OCI-LY1 (cell line): ENCODE data around the gene PXK.

Experiments used
- H2AFZ ChIP-seq: fragments of 200-600 bp; sonication (generic), shearing (Covaris generic); 2 replicates; pipeline ENCODE4 v1.6.0; 2014; ENCODE audit warnings: antibody characterized with exemption, mild to moderate bottlenecking, low read length
- H3F3A ChIP-seq: fragments of 200-600 bp; sonication (generic), shearing (Covaris generic); 2 replicates; pipeline ENCODE4 v1.6.0; 2014; ENCODE audit warnings: mild to moderate bottlenecking, antibody characterized with exemption, low read length, moderate library complexity; ENCODE audit not compliant: insufficient read depth
- H3K27ac ChIP-seq: fragments of 200-600 bp; sonication (generic); 2 replicates; pipeline ENCODE4 v1.5.1; 2014; ENCODE audit warnings: low read length, mixed run types, mild to moderate bottlenecking, low read depth; ENCODE audit not compliant: poor library complexity, severe bottlenecking
- H3K27me3 ChIP-seq: fragments of 200-600 bp; sonication (generic); 2 replicates; pipeline ENCODE4 v1.6.0; 2014; ENCODE audit warnings: antibody characterized with exemption, mild to moderate bottlenecking, low read length, moderate library complexity; ENCODE audit not compliant: insufficient read depth
- H3K36me3 ChIP-seq: fragments of 200-600 bp; sonication (generic); 2 replicates; pipeline ENCODE4 v1.6.1; 2014; ENCODE audit warnings: mild to moderate bottlenecking, antibody characterized with exemption, low read length, moderate library complexity, mixed read lengths; ENCODE audit not compliant: insufficient read depth
- H3K4me1 ChIP-seq: fragments of 200-600 bp; sonication (generic); 2 replicates; pipeline ENCODE4 v1.5.1; 2014; ENCODE audit warnings: mild to moderate bottlenecking, low read length, moderate library complexity; ENCODE audit not compliant: insufficient read depth, severe bottlenecking
- H3K4me2 ChIP-seq: fragments of 200-600 bp; sonication (generic), shearing (Covaris generic); 2 replicates; pipeline ENCODE4 v1.6.1; 2014; ENCODE audit warnings: low read length
- H3K4me3 ChIP-seq: fragments of 200-600 bp; sonication (generic); 2 replicates; pipeline ENCODE4 v1.5.1; 2014; ENCODE audit warnings: low read length, low read depth, mild to moderate bottlenecking, mixed read lengths; ENCODE audit not compliant: poor library complexity, severe bottlenecking
- H3K79me2 ChIP-seq: fragments of 200-600 bp; shearing (Covaris generic); 2 replicates; pipeline ENCODE4 v1.6.1; 2016; ENCODE audit warnings: mixed run types, low read length, mixed read lengths; ENCODE audit not compliant: insufficient read depth
- H3K9ac ChIP-seq: fragments of 200-600 bp; sonication (generic), shearing (Covaris generic); 2 replicates; pipeline ENCODE4 v1.6.1; 2014; ENCODE audit warnings: mild to moderate bottlenecking, low read length, mixed read lengths
- H3K9me2 ChIP-seq: fragments of 200-600 bp; sonication (generic), shearing (Covaris generic); 2 replicates; pipeline ENCODE4 v1.6.1; 2014; ENCODE audit warnings: low read depth, mild to moderate bottlenecking, low read length, mixed read lengths
- H3K9me3 ChIP-seq: fragments of 200-600 bp; shearing (Covaris generic); 2 replicates; pipeline ENCODE4 v1.6.1; 2014; ENCODE audit warnings: low read length, mixed read lengths
- H4K20me1 ChIP-seq: fragments of 200-600 bp; sonication (generic), shearing (Covaris generic); 2 replicates; pipeline ENCODE4 v1.6.0; 2016; ENCODE audit warnings: mild to moderate bottlenecking, low read length; ENCODE audit not compliant: insufficient read depth
- EZH2 ChIP-seq: fragments of 200-600 bp; sonication (generic), shearing (Covaris generic); IDR thresholded peaks from 2 replicates; pipeline ENCODE4 v1.8.0; 2017; ENCODE audit warnings: borderline replicate concordance, mixed run types, mild to moderate bottlenecking, antibody characterized with exemption, low read length, moderate library complexity, mixed read lengths
- TF ChIP-seq, protein P1 (sequence below): fragments of 200-600 bp; sonication (generic), shearing (Covaris generic); IDR thresholded peaks from 2 replicates; pipeline ENCODE4 v1.5.1; 2017; ENCODE audit warnings: mild to moderate bottlenecking, antibody characterized with exemption, low read length, moderate library complexity, mixed read lengths

Gene PXK

DNA sequence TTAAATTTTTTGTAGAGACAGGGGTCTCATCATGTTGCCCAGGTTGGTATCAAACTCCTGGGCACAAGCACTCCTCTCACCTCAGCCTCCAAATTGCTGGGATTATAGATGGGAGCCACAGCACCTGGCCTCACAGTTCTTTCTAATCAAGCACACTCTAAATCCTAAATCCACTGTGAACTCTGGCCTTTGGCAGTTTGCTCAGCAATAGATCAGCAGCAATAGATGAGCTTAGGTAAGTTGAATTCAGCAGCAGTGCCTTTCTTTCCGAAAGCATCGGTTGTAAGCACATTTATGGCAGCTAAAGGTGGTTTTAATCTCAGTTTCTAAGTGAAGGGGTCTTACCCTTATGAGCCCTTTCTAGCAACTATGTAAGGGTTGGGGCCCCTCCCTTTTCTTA lies 84.4 kb downstream of the PXK start:
- no peak overlapping the region for H3K9ac ChIP-seq
- H3K4me2 ChIP-seq: no peak overlapping the region
- no peaks in the 10 kb centered on the region for H3K9me2 ChIP-seq
- H4K20me1 ChIP-seq: no peaks in the 10 kb centered on the region
- no peaks in the 10 kb centered on the region; the same call in 1 of the 2 replicates for H3F3A ChIP-seq
- H2AFZ ChIP-seq: no peak overlapping the region
- no peaks in the 10 kb centered on the region for H3K27me3 ChIP-seq
- H3K4me3 ChIP-seq: no peak overlapping the region
- peaks cover 100% of the 10 kb centered on the region for H3K36me3 ChIP-seq
- H3K79me2 ChIP-seq: no peaks in the 10 kb centered on the region
- H3K9me3 ChIP-seq: no peaks in the 10 kb centered on the region
- no peak overlapping the region for H3K27ac ChIP-seq
- no peaks in the 10 kb centered on the region for H3K4me1 ChIP-seq
- no peak for TF ChIP-seq EZH2
- TF ChIP-seq, protein P1, sequence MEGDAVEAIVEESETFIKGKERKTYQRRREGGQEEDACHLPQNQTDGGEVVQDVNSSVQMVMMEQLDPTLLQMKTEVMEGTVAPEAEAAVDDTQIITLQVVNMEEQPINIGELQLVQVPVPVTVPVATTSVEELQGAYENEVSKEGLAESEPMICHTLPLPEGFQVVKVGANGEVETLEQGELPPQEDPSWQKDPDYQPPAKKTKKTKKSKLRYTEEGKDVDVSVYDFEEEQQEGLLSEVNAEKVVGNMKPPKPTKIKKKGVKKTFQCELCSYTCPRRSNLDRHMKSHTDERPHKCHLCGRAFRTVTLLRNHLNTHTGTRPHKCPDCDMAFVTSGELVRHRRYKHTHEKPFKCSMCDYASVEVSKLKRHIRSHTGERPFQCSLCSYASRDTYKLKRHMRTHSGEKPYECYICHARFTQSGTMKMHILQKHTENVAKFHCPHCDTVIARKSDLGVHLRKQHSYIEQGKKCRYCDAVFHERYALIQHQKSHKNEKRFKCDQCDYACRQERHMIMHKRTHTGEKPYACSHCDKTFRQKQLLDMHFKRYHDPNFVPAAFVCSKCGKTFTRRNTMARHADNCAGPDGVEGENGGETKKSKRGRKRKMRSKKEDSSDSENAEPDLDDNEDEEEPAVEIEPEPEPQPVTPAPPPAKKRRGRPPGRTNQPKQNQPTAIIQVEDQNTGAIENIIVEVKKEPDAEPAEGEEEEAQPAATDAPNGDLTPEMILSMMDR: no peak

DNA sequence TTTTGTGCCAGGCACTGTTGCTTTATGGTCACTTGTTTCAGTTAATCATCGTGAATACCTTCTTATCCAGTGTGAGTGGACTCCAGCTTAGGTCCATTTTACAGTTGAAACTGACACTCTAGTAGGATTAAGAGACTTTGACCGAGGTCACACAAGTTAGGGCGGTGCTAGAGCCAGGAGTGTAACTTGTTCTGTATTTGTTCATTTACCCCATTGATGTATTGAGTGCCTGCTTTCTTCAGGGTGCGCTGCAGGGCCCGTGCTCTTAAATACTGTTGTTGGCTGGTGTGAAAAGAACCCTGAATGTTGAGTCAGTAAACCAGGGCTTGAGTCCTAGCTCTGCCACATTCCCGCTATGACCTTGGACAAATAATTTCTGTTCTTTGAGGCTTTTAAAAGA lies 85.5 kb downstream of the PXK start:
- Histone ChIP-seq H3K27me3 (no peaks in the 10 kb centered on the region), H2AFZ (no peak overlapping the region), H3K9ac (no peak overlapping the region), H3K4me1 (no peaks in the 10 kb centered on the region), H3K9me2 (no peaks in the 10 kb centered on the region), H3K36me3 (peaks cover 100% of the 10 kb centered on the region), H3K79me2 (no peaks in the 10 kb centered on the region), H3K9me3 (no peaks in the 10 kb centered on the region), H3K27ac (no peak overlapping the region), H3F3A (no peaks in the 10 kb centered on the region; the same call in 1 of the 2 replicates), H4K20me1 (no peaks in the 10 kb centered on the region), H3K4me2 (no peak overlapping the region), H3K4me3 (no peak overlapping the region)
- TF ChIP-seq, protein P1: no peak
- no peak for TF ChIP-seq EZH2

DNA sequence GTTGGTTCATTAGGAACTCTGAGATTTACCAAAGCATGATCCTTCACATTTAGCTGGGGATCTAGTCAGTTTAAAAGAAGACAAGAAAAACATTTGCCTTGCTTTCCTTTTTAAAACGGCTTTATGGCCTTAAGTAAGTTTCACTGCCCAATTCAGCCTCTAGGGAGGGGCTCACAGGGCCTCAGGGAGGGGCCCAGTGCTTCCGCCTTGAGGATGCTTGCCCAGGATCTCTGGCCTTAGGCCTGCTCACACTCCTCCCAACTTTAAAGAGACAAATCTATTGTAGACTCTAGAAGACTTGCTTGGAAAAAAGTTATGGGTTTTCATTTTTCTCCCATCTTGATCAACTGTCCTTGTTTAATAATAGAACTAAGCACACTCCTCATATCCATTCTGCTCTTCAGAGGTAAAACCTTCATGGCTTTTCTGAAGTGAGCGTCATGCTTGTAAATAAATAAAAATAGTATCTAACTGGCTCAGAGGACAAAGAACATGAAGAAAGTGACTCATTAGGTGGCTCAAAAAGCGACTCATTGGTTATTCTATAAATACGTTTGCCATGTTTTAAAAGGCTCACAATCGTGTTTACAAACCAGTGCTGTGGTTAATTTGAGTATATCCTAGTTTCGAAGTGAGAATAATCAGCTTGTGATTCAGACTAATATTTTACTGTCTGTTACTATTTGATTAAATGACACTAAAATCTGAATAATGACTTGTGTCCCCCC lies 87.3 kb downstream of the PXK start:
- H3K79me2 ChIP-seq: no peaks in the 10 kb centered on the region
- no peak overlapping the region for H2AFZ ChIP-seq
- no peaks in the 10 kb centered on the region for H3K4me1 ChIP-seq
- H3K9ac ChIP-seq: no peak overlapping the region
- no peaks in the 10 kb centered on the region for H3K9me3 ChIP-seq
- no peaks in the 10 kb centered on the region for H4K20me1 ChIP-seq
- no peaks in the 10 kb centered on the region for H3K27me3 ChIP-seq
- no peaks in the 10 kb centered on the region for H3K9me2 ChIP-seq
- peaks cover 100% of the 10 kb centered on the region for H3K36me3 ChIP-seq
- TF ChIP-seq EZH2: no peak
- TF ChIP-seq, protein P1: no peak
- no peaks in the 10 kb centered on the region; the same call in 1 of the 2 replicates for H3F3A ChIP-seq
- H3K4me2 ChIP-seq: no peak overlapping the region
- no peak overlapping the region for H3K27ac ChIP-seq
- H3K4me3 ChIP-seq: no peak overlapping the region
